ENCODE data around the gene GASK1A. TPM values are rescaled to one million over a fixed set of nuclear protein-coding genes. Genes with fewer than 3 reads are reported as not detected.

GASK1A gene
- total and polyA plus RNA-seq, 4 donors: 0.79 to 22.8 (median 4.6) TPM

- TF ChIP-seq FOXA1 (IDR thresholded peaks at IDR 0.05) (no peak), NR2F2 (IDR thresholded peaks at IDR 0.05) (peak; percentile 97)
Observed at GRCh38 chr3:42996633-42997075, 17.5 kb downstream of the GASK1A start (continued).

- H3K27ac ChIP-seq (ENCODE audit: low read depth in 1 of 2, low read length in 2 of 2): peak overlapping the region; percentile 10 to 42
- H3K4me3 ChIP-seq (ENCODE audit: low read depth in 1 of 3, low read length in 3 of 3): no peak overlapping the region
- H3K4me1 ChIP-seq (ENCODE audit: control insufficient read depth in 4 of 4, insufficient read depth in 4 of 4, low read length in 3 of 4): peaks cover 7 to 67% (median 53%) of the 10 kb centered on the region in 4 donors
- H3K9ac ChIP-seq (ENCODE audit: low read depth in 1 of 2, low read length in 2 of 2): no peak overlapping the region
- TF ChIP-seq HNF4A (conservative IDR thresholded peaks at IDR 0.05): peak in 1 of 2 donors; percentile 3
- TF ChIP-seq EGR1 (IDR thresholded peaks at IDR 0.05; ENCODE audit: low read depth in 2 of 2): no peak
- H3K27me3 ChIP-seq (ENCODE audit: control insufficient read depth in 4 of 4, insufficient read depth in 4 of 4, low read length in 3 of 4): no peaks in the 10 kb centered on the region
- DNase-seq (ENCODE audit: low spot score): no peak
- no peaks in the 10 kb centered on the region for H3K36me3 ChIP-seq (ENCODE audit: control insufficient read depth in 4 of 4, insufficient read depth in 3 of 4, low read depth in 1 of 4, low read length in 3 of 4)
- no peaks in the 10 kb centered on the region for H3K9me3 ChIP-seq (ENCODE audit: control insufficient read depth in 4 of 4, low read length in 3 of 4)
- WGBS: 49% methylated on average over 3 of the region's 3 CpGs
Observed at GRCh38 chr3:42999212-42999611, 20.1 kb downstream of the GASK1A start.

DNA sequence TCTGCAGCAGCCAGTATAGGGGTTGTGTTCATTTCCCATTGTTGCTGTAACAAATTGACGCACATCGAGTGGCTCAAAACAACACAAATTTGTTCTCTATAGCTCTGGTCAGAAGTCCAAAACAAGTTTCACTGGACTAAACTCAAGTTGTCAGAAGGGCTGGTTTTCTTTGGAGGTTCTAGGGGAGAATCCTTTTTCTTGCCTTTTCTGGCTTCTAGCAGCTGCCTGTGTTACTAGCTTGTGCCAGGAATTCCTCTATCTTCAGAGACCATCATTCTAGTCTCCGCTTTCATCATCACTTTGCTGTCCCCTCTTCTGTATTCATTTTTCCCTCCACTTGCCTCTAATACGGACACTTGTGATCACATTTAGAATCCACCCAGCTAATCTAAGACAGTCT is 20.5 kb downstream of the GASK1A start:
- Histone ChIP-seq H3K27ac (ENCODE audit: low read depth in 1 of 2, low read length in 2 of 2) (peak overlapping the region; percentile 42 to 79), H3K4me1 (ENCODE audit: control insufficient read depth in 4 of 4, insufficient read depth in 4 of 4, low read length in 3 of 4) (peaks cover 7 to 67% (median 53%) of the 10 kb centered on the region in 4 donors), H3K9me3 (ENCODE audit: control insufficient read depth in 4 of 4, low read length in 3 of 4) (no peaks in the 10 kb centered on the region), H3K27me3 (ENCODE audit: control insufficient read depth in 4 of 4, insufficient read depth in 4 of 4, low read length in 3 of 4) (no peaks in the 10 kb centered on the region), H3K36me3 (ENCODE audit: control insufficient read depth in 4 of 4, insufficient read depth in 3 of 4, low read depth in 1 of 4, low read length in 3 of 4) (no peaks in the 10 kb centered on the region), H3K9ac (ENCODE audit: low read depth in 1 of 2, low read length in 2 of 2) (no peak overlapping the region), H3K4me3 (ENCODE audit: low read depth in 1 of 3, low read length in 3 of 3) (no peak overlapping the region)
- TF ChIP-seq GABPA (IDR thresholded peaks at IDR 0.05 in 1 of 2, conservative IDR thresholded peaks at IDR 0.05 in 1 of 2) (no peak), HNF4A (conservative IDR thresholded peaks at IDR 0.05) (no peak), NR2F2 (IDR thresholded peaks at IDR 0.05) (peak; percentile 16), RXRA (IDR thresholded peaks at IDR 0.05) (no peak), MAX (IDR thresholded peaks at IDR 0.05) (no peak), JUND (IDR thresholded peaks at IDR 0.05) (no peak)
- no peak for DNase-seq (ENCODE audit: low spot score)
- 89% methylated on average over 4 of the region's 4 CpGs for WGBS

- no peaks in the 10 kb centered on the region for H3K9me3 ChIP-seq (ENCODE audit: control insufficient read depth in 4 of 4, low read length in 3 of 4)
- no peak overlapping the region for H3K4me3 ChIP-seq (ENCODE audit: low read depth in 1 of 3, low read length in 3 of 3)
- 91% methylated on average over 4 of the region's 4 CpGs for WGBS
- H3K27ac ChIP-seq (ENCODE audit: low read depth in 1 of 2, low read length in 2 of 2): peak overlapping the region; percentile 79 to 91
- peaks cover 7 to 67% (median 53%) of the 10 kb centered on the region in 4 donors for H3K4me1 ChIP-seq (ENCODE audit: control insufficient read depth in 4 of 4, insufficient read depth in 4 of 4, low read length in 3 of 4)
- no peak for DNase-seq (ENCODE audit: low spot score)
- H3K27me3 ChIP-seq (ENCODE audit: control insufficient read depth in 4 of 4, insufficient read depth in 4 of 4, low read length in 3 of 4): no peaks in the 10 kb centered on the region
- H3K9ac ChIP-seq (ENCODE audit: low read depth in 1 of 2, low read length in 2 of 2): no peak overlapping the region
- H3K36me3 ChIP-seq (ENCODE audit: control insufficient read depth in 4 of 4, insufficient read depth in 3 of 4, low read depth in 1 of 4, low read length in 3 of 4): no peaks in the 10 kb centered on the region
- TF ChIP-seq RAD21 (IDR thresholded peaks at IDR 0.05) (no peak), HNF4A (conservative IDR thresholded peaks at IDR 0.05) (no peak), ZBTB33 (IDR thresholded peaks at IDR 0.05) (no peak), RXRA (IDR thresholded peaks at IDR 0.05) (no peak), REST (IDR thresholded peaks at IDR 0.05) (no peak), ATF3 (IDR thresholded peaks at IDR 0.05) (no peak), HNF4G (IDR thresholded peaks at IDR 0.05) (no peak), JUND (IDR thresholded peaks at IDR 0.05) (no peak), FOXA1 (IDR thresholded peaks at IDR 0.05) (no peak), TAF1 (conservative IDR thresholded peaks at IDR 0.05) (no peak), EGR1 (IDR thresholded peaks at IDR 0.05; ENCODE audit: low read depth in 2 of 2) (no peak), YY1 (IDR thresholded peaks at IDR 0.05) (no peak), SP1 (IDR thresholded peaks at IDR 0.05) (no peak)
Observed at GRCh38 chr3:43000387-43000786, 21.3 kb downstream of the GASK1A start.
